ENCODE measurements around the gene OR2A7. TPM values are rescaled to one million over a fixed set of nuclear protein-coding genes. Genes with fewer than 3 reads are reported as not detected.
"Not testable (repeated sequence)": the region's sequence is repeated elsewhere in the genome, so short reads cannot be mapped to it uniquely, and the experiment has no call there.

OR2A7 gene
- total RNA-seq, 1 donor from 2014 or later, result not detected

DNA sequence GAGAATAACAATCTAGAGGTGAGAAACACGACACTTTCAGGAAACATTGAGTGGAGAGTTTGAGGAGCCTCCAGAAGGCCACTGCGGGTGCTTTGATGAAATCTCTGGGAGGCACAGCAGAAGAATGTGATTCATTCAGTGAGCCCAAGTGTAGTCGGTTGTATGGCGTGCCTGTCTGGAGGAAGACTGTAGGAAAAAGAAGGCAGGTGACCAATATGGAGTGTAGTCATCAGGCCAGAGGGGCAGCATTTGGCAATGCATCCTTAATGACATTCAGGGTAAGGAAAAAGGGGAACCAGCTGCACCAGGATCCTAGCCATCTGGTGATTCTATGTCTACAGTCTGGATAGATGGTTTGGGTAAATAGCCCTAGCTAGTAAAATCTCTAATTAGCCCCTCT is 12.3 kb downstream of the OR2A7 start:
- H3K36me3 ChIP-seq (ENCODE audit: control insufficient read depth in 3 of 3, insufficient read depth in 3 of 3, low read length in 3 of 3); H3K4me1 ChIP-seq (ENCODE audit: control insufficient read depth in 3 of 3, insufficient read depth in 3 of 3, low read length in 3 of 3); H3K27ac ChIP-seq (ENCODE audit: low read depth, low read length); H3K9ac ChIP-seq (ENCODE audit: low read depth in 1 of 3, low read length in 3 of 3); H3K9me3 ChIP-seq (ENCODE audit: control insufficient read depth in 3 of 3, low read length in 3 of 3); H3K27me3 ChIP-seq (ENCODE audit: control insufficient read depth in 3 of 3, insufficient read depth in 3 of 3, low read length in 3 of 3); H3K4me3 ChIP-seq (ENCODE audit: low read length in 3 of 3): not testable (repeated sequence)

DNA sequence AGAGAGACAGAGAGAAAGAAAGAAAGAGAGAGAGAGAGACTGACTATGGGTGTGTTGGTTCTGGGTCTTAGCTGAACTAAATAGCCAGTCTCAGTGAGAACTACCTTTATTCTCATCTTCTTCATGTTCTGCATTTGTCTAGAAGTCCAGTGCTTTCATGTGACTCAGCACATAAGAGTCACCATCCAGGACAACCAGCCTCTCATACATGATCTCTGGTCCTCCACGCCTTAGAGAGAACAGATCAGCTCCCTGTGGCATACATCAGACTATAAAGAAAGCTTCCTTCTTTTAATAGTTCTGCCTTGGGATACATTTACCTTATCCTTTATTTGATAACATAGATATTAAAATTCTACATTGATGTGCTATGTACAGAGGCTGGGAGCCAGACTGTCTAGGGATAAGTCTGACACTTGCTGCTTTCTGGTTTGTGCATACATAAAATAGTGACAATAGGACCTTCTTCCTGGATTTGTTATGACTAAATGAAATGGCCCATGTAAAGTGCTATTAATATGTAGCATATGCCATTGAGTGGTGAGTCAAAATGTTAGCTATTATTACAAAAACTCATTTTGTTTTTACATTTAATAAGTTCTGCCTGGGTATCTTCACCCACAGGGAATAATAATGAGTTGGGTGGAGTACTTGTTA is 16.8 kb downstream of the OR2A7 start:
- not testable (repeated sequence) for H3K9ac ChIP-seq (ENCODE audit: low read depth in 1 of 3, low read length in 3 of 3); H3K36me3 ChIP-seq (ENCODE audit: control insufficient read depth in 3 of 3, insufficient read depth in 3 of 3, low read length in 3 of 3); H3K4me3 ChIP-seq (ENCODE audit: low read length in 3 of 3); H3K9me3 ChIP-seq (ENCODE audit: control insufficient read depth in 3 of 3, low read length in 3 of 3); H3K27me3 ChIP-seq (ENCODE audit: control insufficient read depth in 3 of 3, insufficient read depth in 3 of 3, low read length in 3 of 3); H3K4me1 ChIP-seq (ENCODE audit: control insufficient read depth in 3 of 3, insufficient read depth in 3 of 3, low read length in 3 of 3); H3K27ac ChIP-seq (ENCODE audit: low read depth, low read length)

DNA sequence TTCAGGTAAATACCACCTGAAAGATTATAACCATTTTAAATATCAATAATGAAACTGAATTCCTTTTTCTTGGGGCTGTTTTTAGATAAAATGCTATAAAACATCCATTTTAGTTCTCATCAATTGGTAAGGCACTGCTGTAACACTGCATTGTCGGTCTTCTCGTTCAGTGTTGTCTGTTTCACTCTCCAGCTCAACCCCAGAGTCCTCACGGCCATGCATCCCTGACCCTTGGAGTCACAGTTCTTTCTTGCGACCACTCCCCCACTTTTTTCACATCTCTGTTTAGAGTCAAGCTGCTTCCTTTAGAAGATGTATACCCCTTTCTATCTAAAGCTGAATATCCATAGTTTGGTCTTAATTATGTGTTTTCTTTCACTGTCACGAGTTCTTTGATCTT is 17.6 kb downstream of the OR2A7 start:
- not testable (repeated sequence) for H3K36me3 ChIP-seq (ENCODE audit: control insufficient read depth in 3 of 3, insufficient read depth in 3 of 3, low read length in 3 of 3); H3K9ac ChIP-seq (ENCODE audit: low read depth in 1 of 3, low read length in 3 of 3); H3K27me3 ChIP-seq (ENCODE audit: control insufficient read depth in 3 of 3, insufficient read depth in 3 of 3, low read length in 3 of 3); H3K27ac ChIP-seq (ENCODE audit: low read depth, low read length); H3K4me3 ChIP-seq (ENCODE audit: low read length in 3 of 3); H3K9me3 ChIP-seq (ENCODE audit: control insufficient read depth in 3 of 3, low read length in 3 of 3); H3K4me1 ChIP-seq (ENCODE audit: control insufficient read depth in 3 of 3, insufficient read depth in 3 of 3, low read length in 3 of 3)

DNA sequence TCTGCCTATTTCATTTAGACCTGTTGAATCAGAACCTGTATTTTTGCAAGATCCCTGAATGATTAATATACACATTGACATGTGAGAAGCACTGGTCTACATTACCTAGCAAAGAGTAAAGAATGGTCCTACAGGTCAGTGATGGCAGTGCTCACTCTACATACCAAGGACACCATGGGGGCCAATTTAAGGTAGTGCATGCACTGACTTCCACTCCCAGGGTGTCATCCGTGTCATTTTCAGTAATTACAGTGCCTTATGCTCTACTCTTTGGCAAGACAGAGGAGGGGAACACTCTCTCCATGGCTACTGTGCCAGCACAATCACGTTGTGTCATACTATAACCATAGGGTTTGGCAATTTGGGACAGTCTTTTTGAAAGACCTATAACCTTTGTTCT is 19.2 kb downstream of the OR2A7 start:
- not testable (repeated sequence) for H3K9ac ChIP-seq (ENCODE audit: low read depth in 1 of 3, low read length in 3 of 3); H3K27ac ChIP-seq (ENCODE audit: low read depth, low read length); H3K27me3 ChIP-seq (ENCODE audit: control insufficient read depth in 3 of 3, insufficient read depth in 3 of 3, low read length in 3 of 3); H3K36me3 ChIP-seq (ENCODE audit: control insufficient read depth in 3 of 3, insufficient read depth in 3 of 3, low read length in 3 of 3); H3K4me1 ChIP-seq (ENCODE audit: control insufficient read depth in 3 of 3, insufficient read depth in 3 of 3, low read length in 3 of 3); H3K4me3 ChIP-seq (ENCODE audit: low read length in 3 of 3); H3K9me3 ChIP-seq (ENCODE audit: control insufficient read depth in 3 of 3, low read length in 3 of 3)

DNA sequence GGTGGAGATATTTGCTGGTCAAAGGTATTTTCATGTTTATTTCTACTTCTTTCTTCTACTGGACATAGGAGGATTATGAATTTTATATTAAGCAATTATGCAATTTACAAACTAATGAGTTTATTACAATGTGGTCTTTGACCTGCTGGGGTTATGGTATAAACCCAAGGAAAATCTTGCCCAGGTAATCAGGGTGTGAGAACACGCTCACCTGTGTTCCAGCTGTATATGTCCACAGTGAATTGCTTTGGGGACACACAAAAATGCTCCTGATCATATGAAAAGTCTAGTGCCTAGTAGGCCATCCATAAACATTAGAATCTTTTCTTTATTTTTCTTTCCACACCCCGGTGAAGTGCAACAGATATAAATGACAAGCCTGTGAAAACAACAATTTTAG is 25.2 kb downstream of the OR2A7 start, which contains the start of gene OR2A42:
TSS of gene OR2A42 (minus strand) at position 241 of the 400 bp plus-strand sequence. CDS start 6,762 bp downstream, outside the sequence.
- not testable (repeated sequence) for H3K27me3 ChIP-seq (ENCODE audit: control insufficient read depth in 3 of 3, insufficient read depth in 3 of 3, low read length in 3 of 3); H3K36me3 ChIP-seq (ENCODE audit: control insufficient read depth in 3 of 3, insufficient read depth in 3 of 3, low read length in 3 of 3); H3K9ac ChIP-seq (ENCODE audit: low read depth in 1 of 3, low read length in 3 of 3); H3K9me3 ChIP-seq (ENCODE audit: control insufficient read depth in 3 of 3, low read length in 3 of 3); H3K4me1 ChIP-seq (ENCODE audit: control insufficient read depth in 3 of 3, insufficient read depth in 3 of 3, low read length in 3 of 3); H3K4me3 ChIP-seq (ENCODE audit: low read length in 3 of 3); H3K27ac ChIP-seq (ENCODE audit: low read depth, low read length)

DNA sequence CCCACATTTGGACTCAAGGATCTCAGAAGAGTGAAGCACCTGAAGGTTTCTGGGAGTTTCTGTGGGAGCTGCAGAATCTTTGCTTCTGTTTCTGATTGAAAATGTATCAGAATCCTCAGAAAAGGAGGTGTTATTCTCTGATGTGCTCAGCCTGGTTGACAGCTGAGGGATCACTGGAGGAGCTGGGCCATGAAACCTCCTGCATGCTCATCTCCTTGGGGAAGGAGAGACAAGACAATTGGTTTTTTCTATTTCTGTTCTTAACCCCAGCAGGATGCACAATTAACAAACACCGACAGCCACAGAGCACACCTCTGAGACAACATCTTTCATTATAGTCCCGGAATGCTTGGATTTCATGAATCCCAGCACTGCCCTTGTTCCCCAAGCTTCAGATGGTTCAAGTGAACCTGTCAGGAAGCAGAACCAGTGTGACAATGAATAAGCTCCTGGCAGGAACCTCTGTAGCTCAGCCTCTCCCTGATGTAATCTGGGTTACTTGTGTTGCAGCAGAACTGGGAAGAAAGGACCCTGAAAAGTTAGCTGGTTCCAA is 26.0 kb downstream of the OR2A7 start:
- H3K9ac ChIP-seq (ENCODE audit: low read depth in 1 of 3, low read length in 3 of 3); H3K27me3 ChIP-seq (ENCODE audit: control insufficient read depth in 3 of 3, insufficient read depth in 3 of 3, low read length in 3 of 3); H3K4me3 ChIP-seq (ENCODE audit: low read length in 3 of 3); H3K36me3 ChIP-seq (ENCODE audit: control insufficient read depth in 3 of 3, insufficient read depth in 3 of 3, low read length in 3 of 3); H3K9me3 ChIP-seq (ENCODE audit: control insufficient read depth in 3 of 3, low read length in 3 of 3); H3K27ac ChIP-seq (ENCODE audit: low read depth, low read length); H3K4me1 ChIP-seq (ENCODE audit: control insufficient read depth in 3 of 3, insufficient read depth in 3 of 3, low read length in 3 of 3): not testable (repeated sequence)

DNA sequence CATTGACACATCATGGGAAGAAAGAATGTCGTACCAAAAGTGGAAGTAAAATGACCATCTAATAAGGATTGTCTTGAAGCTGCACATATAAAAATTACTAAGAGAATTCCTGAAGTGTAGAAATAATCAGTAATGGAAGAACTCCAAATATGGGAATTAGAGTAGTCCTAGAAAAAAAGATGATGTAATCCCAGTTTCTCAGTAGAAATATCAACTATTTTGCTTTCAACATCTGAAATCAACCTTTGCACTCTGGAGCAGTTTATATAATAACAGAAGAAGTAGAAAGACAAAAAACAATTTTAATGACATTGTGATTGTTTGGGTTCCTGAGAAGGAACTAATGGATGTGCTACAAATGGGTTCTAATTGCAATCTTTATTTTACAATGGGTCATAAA is 31.6 kb downstream of the OR2A7 start:
- H3K27me3 ChIP-seq (ENCODE audit: control insufficient read depth in 3 of 3, insufficient read depth in 3 of 3, low read length in 3 of 3); H3K36me3 ChIP-seq (ENCODE audit: control insufficient read depth in 3 of 3, insufficient read depth in 3 of 3, low read length in 3 of 3); H3K4me1 ChIP-seq (ENCODE audit: control insufficient read depth in 3 of 3, insufficient read depth in 3 of 3, low read length in 3 of 3); H3K4me3 ChIP-seq (ENCODE audit: low read length in 3 of 3); H3K9ac ChIP-seq (ENCODE audit: low read depth in 1 of 3, low read length in 3 of 3); H3K27ac ChIP-seq (ENCODE audit: low read depth, low read length); H3K9me3 ChIP-seq (ENCODE audit: control insufficient read depth in 3 of 3, low read length in 3 of 3): not testable (repeated sequence)

DNA sequence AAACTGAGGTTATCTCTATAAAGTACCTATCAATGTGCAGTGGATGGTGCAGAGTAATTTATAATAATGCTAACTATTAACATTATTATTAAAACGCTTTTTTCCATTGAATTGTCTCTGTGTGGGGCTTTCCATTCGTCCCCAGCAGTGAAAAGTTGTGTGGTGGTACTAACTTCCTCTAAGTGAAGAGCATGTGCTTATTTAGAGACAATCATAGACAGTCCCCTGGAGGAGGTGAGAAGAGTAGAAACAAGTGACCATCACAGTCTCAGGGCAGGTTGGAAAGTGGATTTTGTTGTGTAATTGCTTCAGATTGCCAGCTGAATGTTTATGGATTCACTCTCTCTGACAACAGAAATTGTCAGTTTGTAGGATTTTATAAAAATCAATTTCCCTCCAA is 33.6 kb downstream of the OR2A7 start:
- not testable (repeated sequence) for H3K9ac ChIP-seq (ENCODE audit: low read depth in 1 of 3, low read length in 3 of 3); H3K27ac ChIP-seq (ENCODE audit: low read depth, low read length); H3K4me3 ChIP-seq (ENCODE audit: low read length in 3 of 3)

DNA sequence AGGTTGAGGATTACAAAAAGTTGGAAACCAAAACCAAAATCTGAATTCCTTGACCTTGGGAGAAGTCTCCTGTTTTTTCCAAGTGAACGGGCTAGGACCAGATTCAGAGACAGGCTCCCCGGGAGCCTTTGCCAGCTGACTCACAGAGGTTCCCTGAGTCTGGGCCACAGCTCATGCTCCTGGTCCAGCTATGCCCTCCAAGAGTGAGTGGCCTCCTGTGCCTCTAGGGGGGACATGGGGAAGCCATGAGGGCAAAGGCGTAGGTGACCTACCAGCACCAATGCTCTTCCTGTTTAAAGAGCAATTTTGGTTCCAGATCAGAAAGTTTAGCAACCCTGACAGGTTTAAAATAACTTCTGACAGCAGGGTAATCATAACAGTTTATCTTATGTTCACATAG is 35.8 kb downstream of the OR2A7 start:
- not testable (repeated sequence) for H3K4me1 ChIP-seq (ENCODE audit: control insufficient read depth in 3 of 3, insufficient read depth in 3 of 3, low read length in 3 of 3); H3K36me3 ChIP-seq (ENCODE audit: control insufficient read depth in 3 of 3, insufficient read depth in 3 of 3, low read length in 3 of 3); H3K4me3 ChIP-seq (ENCODE audit: low read length in 3 of 3); H3K9me3 ChIP-seq (ENCODE audit: control insufficient read depth in 3 of 3, low read length in 3 of 3); H3K9ac ChIP-seq (ENCODE audit: low read depth in 1 of 3, low read length in 3 of 3); H3K27me3 ChIP-seq (ENCODE audit: control insufficient read depth in 3 of 3, insufficient read depth in 3 of 3, low read length in 3 of 3); H3K27ac ChIP-seq (ENCODE audit: low read depth, low read length)

More for the DNA sequence above, 33.6 kb downstream of the OR2A7 start:
- not testable (repeated sequence) for H3K9me3 ChIP-seq (ENCODE audit: control insufficient read depth in 3 of 3, low read length in 3 of 3); H3K27me3 ChIP-seq (ENCODE audit: control insufficient read depth in 3 of 3, insufficient read depth in 3 of 3, low read length in 3 of 3); H3K4me1 ChIP-seq (ENCODE audit: control insufficient read depth in 3 of 3, insufficient read depth in 3 of 3, low read length in 3 of 3); H3K36me3 ChIP-seq (ENCODE audit: control insufficient read depth in 3 of 3, insufficient read depth in 3 of 3, low read length in 3 of 3)

DNA sequence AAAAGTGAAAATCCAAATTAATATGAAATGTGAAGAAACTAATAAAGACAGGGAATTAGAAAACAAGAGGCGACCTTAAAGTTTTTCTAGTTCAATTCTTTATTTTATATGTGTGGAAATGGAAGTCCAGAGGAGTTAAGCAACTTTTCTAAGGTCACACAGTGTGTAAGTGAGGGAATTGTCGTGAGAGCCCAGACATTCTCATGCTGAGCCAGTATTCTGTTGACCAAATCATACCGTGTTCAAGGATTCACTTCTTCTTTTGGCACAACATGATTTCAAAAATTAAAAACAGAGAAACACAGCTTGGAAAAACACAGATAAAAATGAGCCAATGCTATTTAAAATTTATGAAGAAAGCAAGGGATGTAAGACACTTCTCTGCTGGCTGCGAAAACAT is 37.7 kb downstream of the OR2A7 start:
- not testable (repeated sequence) for H3K9ac ChIP-seq (ENCODE audit: low read depth in 1 of 3, low read length in 3 of 3); H3K9me3 ChIP-seq (ENCODE audit: control insufficient read depth in 3 of 3, low read length in 3 of 3); H3K27ac ChIP-seq (ENCODE audit: low read depth, low read length); H3K27me3 ChIP-seq (ENCODE audit: control insufficient read depth in 3 of 3, insufficient read depth in 3 of 3, low read length in 3 of 3); H3K36me3 ChIP-seq (ENCODE audit: control insufficient read depth in 3 of 3, insufficient read depth in 3 of 3, low read length in 3 of 3); H3K4me1 ChIP-seq (ENCODE audit: control insufficient read depth in 3 of 3, insufficient read depth in 3 of 3, low read length in 3 of 3); H3K4me3 ChIP-seq (ENCODE audit: low read length in 3 of 3)

DNA sequence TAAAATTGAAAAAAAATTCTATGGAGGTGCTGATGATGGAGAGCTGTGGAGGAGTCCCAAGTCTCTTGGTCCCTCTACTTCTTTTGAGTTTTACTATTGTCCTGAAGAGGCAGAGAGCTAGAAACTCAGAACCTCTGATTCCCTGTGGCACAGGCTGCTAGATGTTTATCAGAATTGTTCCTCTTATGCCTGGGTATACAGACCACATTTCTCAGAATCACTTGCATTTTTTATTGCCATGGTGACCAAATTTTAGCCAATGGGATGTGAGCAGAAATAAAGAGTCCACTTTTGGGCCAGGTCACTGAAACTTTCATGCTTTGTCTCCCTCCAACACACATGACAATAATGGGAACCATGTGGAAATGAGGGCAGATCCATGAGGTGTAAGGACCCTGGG is 40.9 kb downstream of the OR2A7 start:
- H3K9ac ChIP-seq (ENCODE audit: low read depth in 1 of 3, low read length in 3 of 3); H3K27me3 ChIP-seq (ENCODE audit: control insufficient read depth in 3 of 3, insufficient read depth in 3 of 3, low read length in 3 of 3); H3K4me1 ChIP-seq (ENCODE audit: control insufficient read depth in 3 of 3, insufficient read depth in 3 of 3, low read length in 3 of 3); H3K9me3 ChIP-seq (ENCODE audit: control insufficient read depth in 3 of 3, low read length in 3 of 3); H3K4me3 ChIP-seq (ENCODE audit: low read length in 3 of 3); H3K36me3 ChIP-seq (ENCODE audit: control insufficient read depth in 3 of 3, insufficient read depth in 3 of 3, low read length in 3 of 3); H3K27ac ChIP-seq (ENCODE audit: low read depth, low read length): not testable (repeated sequence)
